ENCODE data around the gene LRRN2. TPM values are rescaled to one million over a fixed set of nuclear protein-coding genes. Genes with fewer than 3 reads are reported as not detected.

Gene LRRN2
- total and polyA plus RNA-seq, 9 of the 15 experiments (the other 6 are each of a cell fraction or from before 2014, with no cell fraction given) = 0.05 TPM; not detected in 8

DNA sequence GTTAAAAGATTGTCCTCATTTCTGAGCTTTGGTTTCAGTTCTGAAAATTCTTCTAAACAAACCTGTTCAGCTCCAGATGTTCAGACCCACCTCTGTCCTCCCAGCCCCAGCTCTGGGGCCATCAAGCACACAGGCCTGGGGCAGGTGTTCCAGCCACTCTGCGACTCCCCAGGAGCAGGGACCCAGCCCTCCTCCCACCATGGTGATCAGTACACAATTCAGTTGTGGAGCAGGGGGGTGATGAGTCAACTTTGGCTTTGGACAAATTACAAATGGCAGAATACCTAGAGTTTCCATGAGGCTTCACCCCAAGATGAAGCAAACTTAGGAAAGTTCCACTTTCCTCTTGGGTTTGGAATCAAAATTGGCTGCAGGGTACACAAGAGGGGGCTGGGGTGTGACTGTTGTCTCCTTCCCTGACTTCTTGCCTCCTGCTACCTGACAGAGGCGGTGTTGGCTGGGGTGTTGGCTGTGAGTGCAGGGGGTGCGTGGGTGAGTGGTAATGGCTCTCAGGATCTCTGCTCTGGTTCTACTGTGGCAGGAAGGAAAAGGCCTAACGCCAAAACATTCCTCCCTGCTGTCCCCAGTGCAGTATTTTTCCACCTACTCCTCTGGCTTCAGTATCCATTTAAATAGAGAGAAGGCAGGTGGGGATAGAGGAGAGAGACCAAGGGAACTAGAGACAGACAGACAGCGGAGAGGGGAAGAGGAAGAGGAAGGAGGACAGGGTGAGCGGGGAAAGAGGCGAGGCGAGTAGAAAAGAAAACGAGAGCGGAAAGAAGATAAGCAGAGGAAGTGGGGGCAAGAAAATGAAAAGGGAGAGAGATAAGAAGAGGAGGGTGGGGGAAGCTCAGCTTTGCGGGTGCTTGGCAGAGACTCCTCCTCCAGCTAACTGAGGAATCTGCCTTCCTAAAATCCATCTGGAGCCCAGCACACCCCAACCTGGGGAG, 20.6 kb upstream of the LRRN2 start (continued):
- TF ChIP-seq, protein P1, sequence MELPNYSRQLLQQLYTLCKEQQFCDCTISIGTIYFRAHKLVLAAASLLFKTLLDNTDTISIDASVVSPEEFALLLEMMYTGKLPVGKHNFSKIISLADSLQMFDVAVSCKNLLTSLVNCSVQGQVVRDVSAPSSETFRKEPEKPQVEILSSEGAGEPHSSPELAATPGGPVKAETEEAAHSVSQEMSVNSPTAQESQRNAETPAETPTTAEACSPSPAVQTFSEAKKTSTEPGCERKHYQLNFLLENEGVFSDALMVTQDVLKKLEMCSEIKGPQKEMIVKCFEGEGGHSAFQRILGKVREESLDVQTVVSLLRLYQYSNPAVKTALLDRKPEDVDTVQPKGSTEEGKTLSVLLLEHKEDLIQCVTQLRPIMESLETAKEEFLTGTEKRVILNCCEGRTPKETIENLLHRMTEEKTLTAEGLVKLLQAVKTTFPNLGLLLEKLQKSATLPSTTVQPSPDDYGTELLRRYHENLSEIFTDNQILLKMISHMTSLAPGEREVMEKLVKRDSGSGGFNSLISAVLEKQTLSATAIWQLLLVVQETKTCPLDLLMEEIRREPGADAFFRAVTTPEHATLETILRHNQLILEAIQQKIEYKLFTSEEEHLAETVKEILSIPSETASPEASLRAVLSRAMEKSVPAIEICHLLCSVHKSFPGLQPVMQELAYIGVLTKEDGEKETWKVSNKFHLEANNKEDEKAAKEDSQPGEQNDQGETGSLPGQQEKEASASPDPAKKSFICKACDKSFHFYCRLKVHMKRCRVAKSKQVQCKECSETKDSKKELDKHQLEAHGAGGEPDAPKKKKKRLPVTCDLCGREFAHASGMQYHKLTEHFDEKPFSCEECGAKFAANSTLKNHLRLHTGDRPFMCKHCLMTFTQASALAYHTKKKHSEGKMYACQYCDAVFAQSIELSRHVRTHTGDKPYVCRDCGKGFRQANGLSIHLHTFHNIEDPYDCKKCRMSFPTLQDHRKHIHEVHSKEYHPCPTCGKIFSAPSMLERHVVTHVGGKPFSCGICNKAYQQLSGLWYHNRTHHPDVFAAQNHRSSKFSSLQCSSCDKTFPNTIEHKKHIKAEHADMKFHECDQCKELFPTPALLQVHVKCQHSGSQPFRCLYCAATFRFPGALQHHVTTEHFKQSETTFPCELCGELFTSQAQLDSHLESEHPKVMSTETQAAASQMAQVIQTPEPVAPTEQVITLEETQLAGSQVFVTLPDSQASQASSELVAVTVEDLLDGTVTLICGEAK (IDR thresholded peaks at IDR 0.05) = peak; percentile 76
- TF ChIP-seq, protein P1 (CRISPR knock-in tag; IDR thresholded peaks at IDR 0.05) = no peak
- TF ChIP-seq PCBP1 (IDR thresholded peaks at IDR 0.05; ENCODE audit: low read depth, low read length, poor library complexity, severe bottlenecking) = no peak
- peak; percentile 98 for TF ChIP-seq KAT7 (CRISPR knock-in tag; IDR thresholded peaks at IDR 0.05; ENCODE audit: borderline replicate concordance)
- TF ChIP-seq KDM5B (IDR thresholded peaks at IDR 0.05; ENCODE audit: insufficient replicate concordance, low read depth, low read length) = peak; percentile 33
- no peak for TF ChIP-seq CAMTA2 (CRISPR knock-in tag; conservative IDR thresholded peaks at IDR 0.05)
- TF ChIP-seq EP400 (IDR thresholded peaks at IDR 0.05) = peak; percentile 76
- peak; percentile 68 for TF ChIP-seq TEAD4 (IDR thresholded peaks at IDR 0.05; ENCODE audit: low read length)
- TF ChIP-seq TEAD4 (CRISPR knock-in tag; IDR thresholded peaks at IDR 0.05; ENCODE audit: borderline replicate concordance) = no peak
- TF ChIP-seq ARID1B (IDR thresholded peaks at IDR 0.05) = peak; percentile 96
- TF ChIP-seq POLR2B (IDR thresholded peaks at IDR 0.05; ENCODE audit: low read depth, partially characterized antibody) = peak; percentile 76
- TF ChIP-seq ARID2 (IDR thresholded peaks at IDR 0.05) = peak; percentile 82
- TF ChIP-seq, protein P2, sequence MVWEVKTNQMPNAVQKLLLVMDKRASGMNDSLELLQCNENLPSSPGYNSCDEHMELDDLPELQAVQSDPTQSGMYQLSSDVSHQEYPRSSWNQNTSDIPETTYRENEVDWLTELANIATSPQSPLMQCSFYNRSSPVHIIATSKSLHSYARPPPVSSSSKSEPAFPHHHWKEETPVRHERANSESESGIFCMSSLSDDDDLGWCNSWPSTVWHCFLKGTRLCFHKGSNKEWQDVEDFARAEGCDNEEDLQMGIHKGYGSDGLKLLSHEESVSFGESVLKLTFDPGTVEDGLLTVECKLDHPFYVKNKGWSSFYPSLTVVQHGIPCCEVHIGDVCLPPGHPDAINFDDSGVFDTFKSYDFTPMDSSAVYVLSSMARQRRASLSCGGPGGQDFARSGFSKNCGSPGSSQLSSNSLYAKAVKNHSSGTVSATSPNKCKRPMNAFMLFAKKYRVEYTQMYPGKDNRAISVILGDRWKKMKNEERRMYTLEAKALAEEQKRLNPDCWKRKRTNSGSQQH (CRISPR knock-in tag; IDR thresholded peaks at IDR 0.05) = peak; percentile 53; the same call in 1 of the 2 replicates
- TF ChIP-seq SAFB (IDR thresholded peaks at IDR 0.05; ENCODE audit: borderline replicate concordance, low read depth, low read length) = no peak

All from K562 (cell line).